Measurements from ENCODE around the gene DLG3. TPM values are rescaled to one million over a fixed set of nuclear protein-coding genes. Genes with fewer than 3 reads are reported as not detected.

Gene DLG3
- total and polyA plus RNA-seq, 10 of the 15 experiments (the other 5 are each of a cell fraction or from before 2014, with no cell fraction given): 1.3 to 32.2 (median 3.9) TPM

DNA sequence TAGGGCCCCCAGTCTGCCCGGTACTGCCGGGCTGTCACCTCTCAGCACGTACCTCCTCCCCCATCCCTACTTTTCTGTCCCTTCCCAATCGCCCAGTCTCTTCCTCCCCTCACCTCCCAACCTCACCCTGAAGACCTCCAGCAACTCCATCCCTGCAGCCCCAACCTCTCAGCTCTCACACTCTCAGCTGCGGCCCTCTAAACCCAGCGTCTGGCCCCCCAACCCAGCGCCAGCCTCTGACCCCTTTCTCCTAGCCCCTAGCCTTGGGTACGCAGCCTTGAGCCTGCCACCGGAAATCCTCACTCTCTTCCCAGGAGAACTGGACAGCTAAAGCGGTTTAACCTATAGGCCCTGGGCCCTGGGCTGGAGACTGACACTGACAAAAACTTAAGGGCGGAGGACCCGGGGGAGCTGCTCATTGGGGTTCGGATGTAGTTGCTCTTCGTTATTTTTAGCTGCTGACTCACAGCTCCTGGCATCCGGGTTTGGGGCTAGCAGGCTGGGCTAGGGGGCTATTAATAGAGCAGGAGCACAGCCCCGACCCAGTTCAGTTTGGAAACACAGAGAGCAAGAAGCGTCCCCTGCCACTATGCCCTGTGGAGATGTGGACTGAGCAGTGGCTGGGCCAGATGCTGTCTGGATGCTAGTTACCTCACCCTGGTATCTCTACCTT is 9.6 kb upstream of the DLG3 start:
- in situ Hi-C loops (cut with MboI) (loop anchor here (25.0 kb wide), 1 partner anchor 398 kb away; the partner anchor contains the start of gene AWAT2), intact Hi-C loops (cut with micrococcal nuclease; ENCODE audit: unreplicated experiment) (loop anchor here (5.0 kb wide), 2 partner anchors 117 to 403 kb away; no protein-coding TSS in a partner anchor)
- peak overlapping the region; percentile 89 for H2AFZ ChIP-seq (ENCODE audit: control insufficient read depth, low read depth, low read length)
- no TSS peak for BruUV-seq (replicated peaks)
- SMC1A ChIA-PET (ENCODE audit: uncharacterized antibody, unreplicated experiment): interaction anchor here (0.9 to 1.5 kb wide), 6 partner anchors 12 to 302 kb away, joined by 3 to 6 read pairs (median 3); partner anchors contain the start of genes GDPD2, IGBP1, KIF4A and PDZD11
- POLR2A ChIA-PET: interaction anchor here (0.5 kb wide), 1 partner anchor 8 kb away, joined by 4 read pairs; no protein-coding TSS in a partner anchor
- WGBS (ENCODE audit: insufficient coverage, insufficient replicate concordance, low lambda C conversion rate, missing lambda C conversion rate): 34% methylated on average over 17 of the region's 17 CpGs
- H3K36me3 ChIP-seq (ENCODE audit: control insufficient read depth in 2 of 2, insufficient read depth in 2 of 2, low read length in 1 of 2): no peaks in the 10 kb centered on the region
- H3K27ac ChIP-seq (ENCODE audit: control insufficient read depth, insufficient read depth): no peak overlapping the region
- DNase-seq (ENCODE audit: low read depth, low spot score) (no peak), ATAC-seq (peak; percentile 26), FAIRE-seq (no peak)
- H3K79me2 ChIP-seq (ENCODE audit: control insufficient read depth, insufficient read depth, low read length): no peaks in the 10 kb centered on the region
- RAD21 ChIA-PET (ENCODE audit: unreplicated experiment): interaction anchor here (1.1 to 1.9 kb wide), 6 partner anchors 9 to 302 kb away, joined by 3 to 6 read pairs (median 4); partner anchors contain the start of gene IGBP1
- peak overlapping the region; percentile 79 for H3K4me2 ChIP-seq (ENCODE audit: control insufficient read depth, insufficient read depth)
- peaks cover 15% of the 10 kb centered on the region for H3K4me1 ChIP-seq (ENCODE audit: control insufficient read depth, insufficient read depth, low read length)
- TF ChIP-seq PML (IDR thresholded peaks at IDR 0.05; ENCODE audit: low read length): no peak
- TF ChIP-seq HDGF (IDR thresholded peaks at IDR 0.05): 0 out of 2 replicates have a peak, but pooled peaks have one; percentile 21
- TF ChIP-seq ZNF274 (IDR thresholded peaks at IDR 0.05; ENCODE audit: insufficient read depth, insufficient read length): no peak
- 0 out of 2 replicates have a peak, but pooled peaks have one; percentile 28 for TF ChIP-seq MEF2A (IDR thresholded peaks at IDR 0.05; ENCODE audit: insufficient read depth, low read depth, low read length)
- TF ChIP-seq EED (IDR thresholded peaks at IDR 0.05; ENCODE audit: low read depth): 0 out of 2 replicates have a peak, but pooled peaks have one; percentile 6
- H4K20me1 ChIP-seq (ENCODE audit: control insufficient read depth, insufficient read depth): no peaks in the 10 kb centered on the region
- peak overlapping the region; percentile 75; the same call in 1 of the 2 replicates for H3K4me3 ChIP-seq
- no peaks in the 10 kb centered on the region for H3K27me3 ChIP-seq (replicated peaks in 1 of 2; ENCODE audit: control insufficient read depth in 2 of 2, insufficient read depth in 2 of 2, low read length in 1 of 2)
- H3K9me3 ChIP-seq (replicated peaks; ENCODE audit: control insufficient read depth, insufficient read depth, low read length): no peaks in the 10 kb centered on the region
- H3K9ac ChIP-seq (ENCODE audit: control insufficient read depth, insufficient read depth, low read length): no peak overlapping the region; the same call in 1 of the 2 replicates
- CTCF ChIA-PET: interaction anchor here (0.6 to 2.7 kb wide), 14 partner anchors 9 to 848 kb away, joined by 3 to 11 read pairs (median 4); partner anchors contain the start of genes IGBP1 and NONO

GRCh38 chrX:70436343-70436742 is 8.3 kb upstream of the DLG3 start:
- Histone ChIP-seq H3K79me2 (ENCODE audit: control insufficient read depth, insufficient read depth, low read length) (no peaks in the 10 kb centered on the region), H3K27ac (ENCODE audit: control insufficient read depth, insufficient read depth) (no peak overlapping the region), H2AFZ (ENCODE audit: control insufficient read depth, low read depth, low read length) (no peak overlapping the region), H3K27me3 (replicated peaks in 1 of 2; ENCODE audit: control insufficient read depth in 2 of 2, insufficient read depth in 2 of 2, low read length in 1 of 2) (no peaks in the 10 kb centered on the region), H3K4me3 (no peak overlapping the region), H3K9me3 (replicated peaks; ENCODE audit: control insufficient read depth, insufficient read depth, low read length) (no peaks in the 10 kb centered on the region), H3K36me3 (ENCODE audit: control insufficient read depth in 2 of 2, insufficient read depth in 2 of 2, low read length in 1 of 2) (no peaks in the 10 kb centered on the region), H3K9ac (ENCODE audit: control insufficient read depth, insufficient read depth, low read length) (no peak overlapping the region), H4K20me1 (ENCODE audit: control insufficient read depth, insufficient read depth) (no peaks in the 10 kb centered on the region), H3K4me1 (ENCODE audit: control insufficient read depth, insufficient read depth, low read length) (peaks cover 15% of the 10 kb centered on the region), H3K4me2 (ENCODE audit: control insufficient read depth, insufficient read depth) (no peak overlapping the region)
- in situ Hi-C loops (cut with MboI) (loop anchor here (25.0 kb wide), 1 partner anchor 399 kb away; the partner anchor contains the start of gene AWAT2), intact Hi-C loops (cut with micrococcal nuclease; ENCODE audit: unreplicated experiment) (loop anchor here (5.0 kb wide), 1 partner anchor 116 kb away; no protein-coding TSS in a partner anchor)
- WGBS (ENCODE audit: insufficient coverage, insufficient replicate concordance, low lambda C conversion rate, missing lambda C conversion rate): 44% methylated on average over 16 of the region's 16 CpGs
- CTCF ChIA-PET: interaction anchor here (0.6 to 2.7 kb wide), 7 partner anchors 16 to 359 kb away, joined by 3 to 11 read pairs (median 5); partner anchors contain the start of gene IGBP1
- no peak for ATAC-seq
- SMC1A ChIA-PET (ENCODE audit: uncharacterized antibody, unreplicated experiment): interaction anchor here (0.7 to 1.5 kb wide), 6 partner anchors 13 to 303 kb away, joined by 3 to 6 read pairs (median 3); partner anchors contain the start of genes GDPD2, IGBP1, KIF4A and PDZD11
- RAD21 ChIA-PET (ENCODE audit: unreplicated experiment): interaction anchor here (1.1 to 1.9 kb wide), 4 partner anchors 8 to 228 kb away, joined by 3 to 6 read pairs (median 4); no protein-coding TSS in a partner anchor
- no peak for FAIRE-seq
- BruUV-seq (replicated peaks): no TSS peak
- DNase-seq (ENCODE audit: low read depth, low spot score): no peak
- POLR2A ChIA-PET: no interaction called here
- TF ChIP-seq NR2C1 (IDR thresholded peaks at IDR 0.05) (no peak), GABPA (IDR thresholded peaks at IDR 0.05; ENCODE audit: low read depth) (no peak), CBX5 (IDR thresholded peaks at IDR 0.05; ENCODE audit: low read depth) (no peak), SIX5 (IDR thresholded peaks at IDR 0.05; ENCODE audit: low read depth, low read length, severe bottlenecking) (no peak), SMARCA5 (IDR thresholded peaks at IDR 0.05) (no peak)
- TF ChIP-seq, protein P1, sequence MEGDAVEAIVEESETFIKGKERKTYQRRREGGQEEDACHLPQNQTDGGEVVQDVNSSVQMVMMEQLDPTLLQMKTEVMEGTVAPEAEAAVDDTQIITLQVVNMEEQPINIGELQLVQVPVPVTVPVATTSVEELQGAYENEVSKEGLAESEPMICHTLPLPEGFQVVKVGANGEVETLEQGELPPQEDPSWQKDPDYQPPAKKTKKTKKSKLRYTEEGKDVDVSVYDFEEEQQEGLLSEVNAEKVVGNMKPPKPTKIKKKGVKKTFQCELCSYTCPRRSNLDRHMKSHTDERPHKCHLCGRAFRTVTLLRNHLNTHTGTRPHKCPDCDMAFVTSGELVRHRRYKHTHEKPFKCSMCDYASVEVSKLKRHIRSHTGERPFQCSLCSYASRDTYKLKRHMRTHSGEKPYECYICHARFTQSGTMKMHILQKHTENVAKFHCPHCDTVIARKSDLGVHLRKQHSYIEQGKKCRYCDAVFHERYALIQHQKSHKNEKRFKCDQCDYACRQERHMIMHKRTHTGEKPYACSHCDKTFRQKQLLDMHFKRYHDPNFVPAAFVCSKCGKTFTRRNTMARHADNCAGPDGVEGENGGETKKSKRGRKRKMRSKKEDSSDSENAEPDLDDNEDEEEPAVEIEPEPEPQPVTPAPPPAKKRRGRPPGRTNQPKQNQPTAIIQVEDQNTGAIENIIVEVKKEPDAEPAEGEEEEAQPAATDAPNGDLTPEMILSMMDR (IDR thresholded peaks at IDR 0.05 in 2 of 3, conservative IDR thresholded peaks at IDR 0.05 in 1 of 3; ENCODE audit: control insufficient read depth in 2 of 3, extremely low read depth in 1 of 3, insufficient read depth in 1 of 3, low read depth in 3 of 3, low read length in 3 of 3): peak in 1 of 3 experiments; percentile 18; a peak in 1 of 6 replicates
- TF ChIP-seq, protein P2, sequence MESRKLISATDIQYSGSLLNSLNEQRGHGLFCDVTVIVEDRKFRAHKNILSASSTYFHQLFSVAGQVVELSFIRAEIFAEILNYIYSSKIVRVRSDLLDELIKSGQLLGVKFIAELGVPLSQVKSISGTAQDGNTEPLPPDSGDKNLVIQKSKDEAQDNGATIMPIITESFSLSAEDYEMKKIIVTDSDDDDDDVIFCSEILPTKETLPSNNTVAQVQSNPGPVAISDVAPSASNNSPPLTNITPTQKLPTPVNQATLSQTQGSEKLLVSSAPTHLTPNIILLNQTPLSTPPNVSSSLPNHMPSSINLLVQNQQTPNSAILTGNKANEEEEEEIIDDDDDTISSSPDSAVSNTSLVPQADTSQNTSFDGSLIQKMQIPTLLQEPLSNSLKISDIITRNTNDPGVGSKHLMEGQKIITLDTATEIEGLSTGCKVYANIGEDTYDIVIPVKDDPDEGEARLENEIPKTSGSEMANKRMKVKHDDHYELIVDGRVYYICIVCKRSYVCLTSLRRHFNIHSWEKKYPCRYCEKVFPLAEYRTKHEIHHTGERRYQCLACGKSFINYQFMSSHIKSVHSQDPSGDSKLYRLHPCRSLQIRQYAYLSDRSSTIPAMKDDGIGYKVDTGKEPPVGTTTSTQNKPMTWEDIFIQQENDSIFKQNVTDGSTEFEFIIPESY (IDR thresholded peaks at IDR 0.05): no peak
